Mammary epithelial cell (primary cell): ENCODE results near the gene PMM2.

Experiments used
- CTCF ChIP-seq, 2 donors: IDR thresholded peaks in 1 of 2; conservative IDR thresholded peaks in 1 of 2; 2 replicates each; pipeline ENCODE4 v1.5.1; 2011 to 2012; ENCODE audit warnings: inconsistent platforms in 2 of 2, low read length in 2 of 2, mild to moderate bottlenecking in 2 of 2, control low read depth in 1 of 2, low read depth in 1 of 2; ENCODE audit not compliant: insufficient read depth in 1 of 2; ENCODE audit errors: extremely low read depth in 1 of 2
- EZH2 ChIP-seq: IDR thresholded peaks from 2 replicates; pipeline ENCODE4 v1.6.1; 2012; ENCODE audit warnings: low read length, inconsistent platforms, borderline replicate concordance

- TF ChIP-seq CTCF (conservative IDR thresholded peaks at IDR 0.05 in 1 of 2, IDR thresholded peaks at IDR 0.05 in 1 of 2; ENCODE audit: extremely low read depth in 1 of 2, insufficient read depth in 1 of 2, low read depth in 1 of 2, low read length in 2 of 2): no peak
- no peak for TF ChIP-seq EZH2
These were observed 64.9 kb downstream of the PMM2 start for GRCh38 chr16:8862309-8863130.
